HuH-7 (cell line): ENCODE data around the gene UNC13B.
"Not testable (repeated sequence)": the region's sequence is repeated elsewhere in the genome, so short reads cannot be mapped to it uniquely, and the experiment has no call there.

Source experiments
- DNase-seq: peaks from one replicate; pipeline ENCODE4 v3.0.0; 2011; ENCODE audit warnings: low spot score

Gene UNC13B

DNA sequence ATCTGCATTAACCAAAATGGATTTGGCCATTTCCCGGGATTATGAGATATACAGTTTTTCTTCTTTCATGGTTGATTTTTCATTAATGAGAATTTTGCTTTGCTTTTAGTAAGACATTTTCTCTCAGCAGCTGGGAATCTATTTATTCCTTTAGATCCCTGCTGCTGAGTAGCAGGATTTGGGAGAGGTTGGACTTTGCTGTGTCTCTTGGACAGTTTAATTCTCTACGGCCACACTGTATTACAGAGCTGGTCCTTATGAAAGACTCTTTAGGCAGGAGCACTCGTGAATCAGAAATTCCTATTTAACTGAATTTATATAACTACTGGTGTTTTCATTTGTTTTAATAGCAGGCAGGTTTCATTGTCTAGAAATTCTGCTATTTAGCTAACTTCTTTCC is 1.6 kb downstream of the UNC13B start:
- DNase-seq = no peak

- DNase-seq = no peak
Measured at GRCh38 chr9:35164711-35165110, 2.9 kb downstream of the UNC13B start.

DNA sequence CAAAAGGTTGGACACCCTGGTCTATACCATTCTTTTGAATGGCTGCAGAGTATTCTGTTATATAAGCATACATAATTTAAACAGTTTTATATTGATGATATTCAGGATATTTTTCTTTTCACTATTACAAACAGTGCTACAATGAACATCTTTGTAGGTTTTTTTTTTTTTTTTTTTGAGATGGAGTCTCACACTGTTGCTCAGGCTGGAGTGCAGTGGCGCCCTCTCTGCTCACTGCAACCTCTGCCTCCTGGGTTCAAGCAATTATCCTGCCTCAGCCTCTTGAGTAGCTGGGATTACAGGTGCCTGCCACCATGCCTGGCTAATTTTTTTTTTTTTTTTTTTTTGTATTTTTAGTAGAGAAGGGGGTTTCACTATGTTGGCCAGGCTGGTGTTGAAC is 5.6 kb downstream of the UNC13B start:
- DNase-seq = not testable (repeated sequence)

GRCh38 chr9:35168963-35169362 is 7.2 kb downstream of the UNC13B start:
- DNase-seq = no peak

DNA sequence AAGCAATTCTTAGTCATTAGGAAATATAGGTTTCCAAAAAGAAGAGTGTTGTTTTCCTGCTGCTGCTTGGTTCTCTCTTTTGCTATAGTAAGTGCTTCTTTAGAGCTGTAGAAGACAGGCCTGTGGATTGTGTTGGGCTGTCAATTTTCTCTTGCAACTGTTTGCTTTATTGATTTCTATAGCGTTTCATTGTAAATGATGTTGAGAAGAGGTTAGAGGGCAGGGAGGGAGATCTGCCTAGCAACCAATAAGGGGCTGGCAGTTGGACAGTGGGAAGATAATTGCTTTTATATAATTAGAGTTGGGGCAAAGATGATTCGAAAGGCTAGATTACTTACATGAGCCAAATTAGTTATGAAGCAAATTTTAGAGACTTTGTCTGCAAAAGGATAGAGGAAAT is 11.1 kb downstream of the UNC13B start:
- no peak for DNase-seq

- DNase-seq = no peak
Measured at GRCh38 chr9:35177520-35177919, 15.7 kb downstream of the UNC13B start.

DNA sequence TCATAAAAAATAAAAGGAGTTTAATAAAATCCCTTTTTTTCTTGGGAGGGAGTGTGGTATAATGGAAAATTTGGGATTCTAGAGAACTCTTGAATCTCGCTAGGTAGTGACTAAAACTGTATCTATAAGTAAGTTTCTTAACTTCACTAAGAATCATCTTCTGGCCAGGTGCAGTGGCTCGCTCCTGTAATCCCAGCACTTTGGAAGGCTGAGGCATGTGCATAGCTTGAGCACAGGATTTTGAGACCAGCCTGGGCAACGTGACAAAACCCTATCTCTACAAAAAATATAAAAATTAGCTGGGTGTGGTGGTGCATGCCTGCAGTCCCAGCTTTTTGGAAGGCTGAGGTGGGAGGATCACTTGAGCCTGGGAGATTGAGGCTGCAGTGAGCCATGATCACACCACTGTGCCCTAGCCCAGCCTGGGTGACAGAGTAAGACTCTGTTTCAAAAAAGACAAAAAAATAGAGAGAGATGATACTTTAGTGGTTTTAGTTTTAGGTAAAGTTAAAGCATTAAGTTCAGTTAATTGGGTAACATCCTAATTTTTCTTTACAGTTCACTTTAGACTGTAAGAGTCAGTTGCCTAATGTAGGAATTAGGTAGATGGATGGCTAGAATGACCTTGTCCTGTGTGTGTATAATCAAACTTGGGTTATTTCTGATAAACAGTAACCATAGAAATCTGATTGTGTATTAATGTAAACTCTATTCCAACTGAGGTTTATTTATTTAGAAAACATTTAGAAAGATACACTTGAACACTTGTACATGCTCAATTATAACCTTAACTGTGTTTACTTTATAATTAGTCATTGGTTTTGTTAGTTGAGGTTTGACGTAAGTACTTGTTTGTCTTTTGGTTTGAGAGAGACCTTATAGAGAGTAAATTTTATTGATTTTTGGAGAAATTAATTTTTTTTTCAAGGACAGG is 17.8 kb downstream of the UNC13B start:
- DNase-seq = no peak

DNA sequence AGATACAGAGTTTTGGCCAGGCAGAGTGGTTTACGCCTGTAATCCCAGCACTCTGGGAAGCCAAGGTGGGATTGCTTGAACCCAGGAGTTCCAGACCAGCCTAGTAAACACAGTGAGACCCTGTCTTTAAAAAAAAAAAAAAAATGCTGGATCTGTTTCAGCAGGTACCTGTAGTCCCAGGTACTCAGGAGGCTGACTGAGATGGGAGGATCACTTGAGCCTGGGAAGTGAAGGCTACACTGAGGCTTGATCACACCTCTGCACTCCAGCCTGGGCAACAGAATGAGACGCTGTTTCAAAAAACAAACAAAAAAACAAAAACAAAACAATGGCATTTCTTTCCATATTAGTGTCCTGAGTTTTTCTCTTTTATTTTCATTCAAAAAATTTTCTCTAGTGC is 19.0 kb downstream of the UNC13B start:
- DNase-seq = no peak

- DNase-seq = not testable (repeated sequence)
Measured at GRCh38 chr9:35182401-35182800, 20.6 kb downstream of the UNC13B start.

- DNase-seq = not testable (repeated sequence)
Measured at GRCh38 chr9:35182996-35183754, 21.4 kb downstream of the UNC13B start.

DNA sequence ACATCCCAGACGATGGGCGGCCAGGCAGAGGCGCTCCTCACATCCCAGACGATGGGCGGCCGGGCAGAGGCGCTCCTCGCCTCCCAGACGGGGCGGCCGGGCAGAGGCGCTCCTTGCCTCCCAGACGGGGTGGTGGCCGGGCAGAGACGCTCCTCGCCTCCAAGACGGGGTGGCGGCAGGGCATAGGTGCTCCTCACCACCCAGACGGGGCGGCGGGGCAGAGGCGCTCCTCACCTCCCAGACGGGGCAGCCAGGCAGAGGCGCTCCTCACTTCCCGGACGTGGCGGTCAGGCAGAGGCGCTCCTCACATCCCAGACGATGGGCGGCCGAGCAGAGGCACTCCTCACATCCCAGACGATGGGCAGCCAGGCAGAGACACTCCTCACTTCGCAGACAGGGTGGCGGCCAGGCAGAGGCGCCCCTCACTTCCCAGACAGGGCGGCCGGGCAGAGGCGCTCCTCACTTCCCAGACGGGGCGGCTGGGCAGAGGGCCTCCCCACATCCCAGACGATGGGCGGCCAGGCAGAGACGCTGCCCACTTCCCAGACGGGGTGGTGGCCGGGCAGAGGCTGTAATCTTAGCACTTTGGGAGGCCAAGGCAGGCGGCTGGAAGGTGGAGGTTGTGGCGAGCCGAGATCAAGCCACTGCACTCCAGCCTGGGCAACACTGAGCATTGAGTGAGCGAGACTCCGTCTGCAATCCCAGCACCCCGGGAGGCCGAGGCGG is 22.1 kb downstream of the UNC13B start:
- not testable (repeated sequence) for DNase-seq

- no peak for DNase-seq
Measured at GRCh38 chr9:35186524-35186923, 24.7 kb downstream of the UNC13B start.

- DNase-seq = no peak
Measured at GRCh38 chr9:35190203-35190602, 28.4 kb downstream of the UNC13B start.

DNA sequence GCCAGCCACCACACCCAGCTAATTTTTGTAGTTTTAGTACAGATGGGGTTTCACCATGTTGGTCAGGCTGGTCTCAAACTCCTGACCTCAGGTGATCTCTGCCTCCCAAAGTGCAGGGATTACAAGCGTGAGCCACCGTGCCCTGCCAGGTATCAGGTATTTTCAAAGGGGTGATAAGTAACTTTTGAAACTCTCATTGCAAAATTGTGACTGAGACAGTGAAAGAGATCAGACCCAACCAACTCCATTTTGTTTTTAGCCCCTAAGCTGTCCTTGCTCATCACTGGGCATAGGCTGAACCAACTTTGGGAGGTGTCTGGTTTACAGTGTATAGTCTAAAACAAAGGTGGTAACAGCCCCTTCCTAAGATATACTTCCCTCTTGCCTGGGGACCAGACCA is 29.3 kb downstream of the UNC13B start:
- no peak for DNase-seq

DNA sequence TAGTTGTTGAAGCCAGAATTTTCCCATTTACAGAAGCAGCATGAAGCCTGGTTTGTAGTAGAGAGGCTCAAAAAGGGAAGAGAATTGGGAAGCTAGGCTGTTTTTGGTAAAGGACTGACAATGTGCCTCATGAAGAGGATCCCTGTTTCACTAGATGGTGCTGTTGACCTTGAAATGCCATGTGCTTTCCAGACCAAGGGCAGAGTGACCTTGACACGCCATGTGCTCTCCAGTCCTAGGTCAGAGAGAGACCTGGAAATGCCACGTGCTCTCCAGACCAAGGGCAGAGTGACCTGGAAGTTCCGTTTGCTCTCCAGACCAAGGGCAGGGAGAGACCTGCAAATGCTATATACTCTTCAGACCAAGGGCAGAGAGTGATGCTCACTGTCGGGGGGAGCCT is 32.0 kb downstream of the UNC13B start:
- DNase-seq = no peak

DNA sequence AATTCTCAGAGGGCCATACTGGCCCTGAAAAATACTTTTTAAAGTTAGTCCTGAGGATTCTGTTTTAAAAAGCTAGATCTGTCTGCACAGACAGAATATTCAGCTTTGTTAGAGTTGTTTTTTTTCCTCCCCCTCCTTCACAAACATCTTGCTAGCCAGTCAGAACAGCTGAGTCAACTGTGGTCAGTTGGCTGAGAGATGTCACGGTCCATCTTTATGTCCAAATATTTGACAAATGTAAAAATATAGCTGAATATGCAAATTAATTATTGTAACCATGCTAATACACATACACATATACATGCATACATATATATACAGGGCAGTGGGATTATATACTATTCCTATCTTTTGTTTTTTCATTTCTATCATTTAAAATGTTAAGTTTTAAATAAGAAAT is 33.9 kb downstream of the UNC13B start:
- DNase-seq = no peak

GRCh38 chr9:35198191-35198590 is 36.4 kb downstream of the UNC13B start:
- no peak for DNase-seq

GRCh38 chr9:35203528-35203927 is 41.7 kb downstream of the UNC13B start:
- DNase-seq = no peak

DNA sequence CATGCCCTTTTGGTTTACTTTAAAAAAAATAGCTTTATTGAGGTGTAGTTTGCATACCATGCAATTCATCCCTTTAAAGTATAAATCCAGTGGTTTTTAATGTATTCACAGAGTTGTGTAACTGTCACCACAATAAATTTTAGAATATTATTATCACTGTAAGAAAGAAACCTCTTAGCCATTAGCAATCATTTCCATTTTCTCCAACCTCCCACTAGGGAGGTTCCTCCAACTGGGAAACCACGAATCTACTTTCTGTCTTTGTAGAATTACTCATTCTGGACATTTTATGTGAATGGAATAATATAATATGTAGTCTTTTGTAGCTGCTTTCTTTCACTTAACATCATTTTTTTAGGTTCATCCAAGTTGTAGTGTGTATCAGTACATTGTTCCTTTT is 43.5 kb downstream of the UNC13B start:
- no peak for DNase-seq

DNA sequence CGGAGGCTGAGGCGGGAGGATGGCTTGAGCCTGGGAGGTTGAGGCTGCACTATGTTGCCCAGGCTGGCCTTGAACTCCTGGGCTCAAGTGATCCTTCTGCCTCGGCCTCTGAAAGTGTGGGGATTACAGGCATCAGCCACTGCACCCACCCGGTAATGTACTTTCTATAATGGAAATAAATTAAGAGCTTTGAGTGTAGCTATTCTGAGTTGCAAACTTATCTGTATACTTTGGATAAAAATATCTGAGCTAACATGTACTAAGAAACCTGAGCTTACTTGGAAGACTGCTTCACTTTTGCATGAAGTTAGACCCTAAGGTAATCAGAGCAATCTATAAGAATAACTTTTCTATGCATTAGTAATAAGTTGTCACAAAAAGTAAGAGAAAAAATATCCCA is 50.0 kb downstream of the UNC13B start:
- no peak for DNase-seq

DNA sequence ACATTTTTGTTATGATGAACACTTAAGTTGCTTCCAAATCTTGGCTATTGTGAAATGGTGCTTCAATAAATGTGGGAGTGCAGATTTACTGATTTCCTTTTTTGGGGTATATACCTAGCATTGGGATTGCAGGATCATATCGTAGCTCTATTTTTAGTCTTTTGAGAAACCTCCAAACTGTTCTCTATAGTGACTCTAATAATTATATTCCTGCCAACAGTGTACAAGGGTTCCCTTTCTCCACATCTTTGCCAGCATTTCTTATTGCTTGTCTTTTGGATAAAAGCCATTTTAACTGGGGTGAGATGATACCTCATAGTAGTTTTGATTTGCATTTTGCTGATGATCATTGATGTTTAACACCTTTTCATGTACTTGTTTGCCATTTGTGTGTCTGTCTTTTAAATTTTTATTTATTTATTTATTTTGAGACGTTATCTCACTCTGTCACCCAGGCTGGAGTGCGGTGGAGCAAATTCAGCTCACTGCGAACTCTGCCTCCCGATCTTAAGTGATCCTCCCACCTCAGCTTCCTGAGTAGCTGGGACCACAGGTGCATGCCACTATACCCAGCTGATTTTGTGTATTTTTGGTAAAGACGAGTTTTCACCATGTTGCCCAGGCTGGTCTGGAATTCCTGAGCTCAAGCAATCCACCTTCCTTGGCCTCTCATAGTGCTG is 59.0 kb downstream of the UNC13B start:
- DNase-seq = no peak

DNA sequence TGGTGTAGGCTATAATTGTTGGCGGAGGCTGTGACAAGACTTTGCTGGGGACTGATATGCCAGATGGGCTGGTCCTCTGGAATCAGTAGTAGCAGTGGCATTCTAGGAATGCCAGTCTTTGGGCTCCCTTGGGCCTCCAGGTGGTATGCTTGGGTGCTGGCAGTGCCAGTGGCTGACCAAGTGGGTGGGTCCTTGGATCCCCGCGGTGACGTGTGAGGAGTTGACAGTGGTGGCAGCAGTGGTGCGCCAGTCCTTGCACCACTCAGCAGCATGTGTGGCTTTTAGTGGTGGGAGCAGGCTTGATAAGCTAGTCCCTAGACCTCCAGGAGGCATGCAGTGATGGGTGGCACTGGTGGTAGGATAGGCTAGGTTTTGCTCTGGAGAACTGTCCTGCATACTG is 63.9 kb downstream of the UNC13B start:
- no peak for DNase-seq
